ENCODE measurements around the gene PCSK6.
"Not testable (repeated sequence)": the region's sequence is repeated elsewhere in the genome, so short reads cannot be mapped to it uniquely, and the experiment has no call there.

The PCSK6 gene

GRCh38 chr15:101396484-101397261, 92.8 kb downstream of the PCSK6 start:
- DNase-seq: no peak

DNA sequence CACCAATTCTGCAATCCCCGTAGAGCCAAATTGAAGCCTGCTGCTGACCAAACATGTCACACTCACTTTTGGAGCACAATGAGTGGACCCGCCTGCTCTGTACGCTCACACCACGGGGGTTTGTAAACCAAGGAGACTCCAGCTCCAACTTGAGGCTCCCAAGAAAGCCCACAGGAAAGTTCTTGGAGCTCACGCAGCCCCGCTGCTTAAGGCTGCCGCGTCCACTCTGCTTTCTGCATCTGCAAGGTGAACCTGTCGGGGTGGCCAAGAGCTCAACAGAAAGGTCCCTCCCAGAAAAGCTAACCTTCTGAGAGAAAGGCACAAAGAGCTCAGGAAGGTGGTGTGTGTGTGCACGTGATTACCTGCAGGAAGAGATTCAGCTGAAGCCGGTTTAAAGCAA, 94.9 kb downstream of the PCSK6 start:
- DNase-seq: no peak

- DNase-seq: no peak
Measured at GRCh38 chr15:101394056-101394630, 95.4 kb downstream of the PCSK6 start.

GRCh38 chr15:101393172-101393571, 96.3 kb downstream of the PCSK6 start:
- no peak for DNase-seq

DNA sequence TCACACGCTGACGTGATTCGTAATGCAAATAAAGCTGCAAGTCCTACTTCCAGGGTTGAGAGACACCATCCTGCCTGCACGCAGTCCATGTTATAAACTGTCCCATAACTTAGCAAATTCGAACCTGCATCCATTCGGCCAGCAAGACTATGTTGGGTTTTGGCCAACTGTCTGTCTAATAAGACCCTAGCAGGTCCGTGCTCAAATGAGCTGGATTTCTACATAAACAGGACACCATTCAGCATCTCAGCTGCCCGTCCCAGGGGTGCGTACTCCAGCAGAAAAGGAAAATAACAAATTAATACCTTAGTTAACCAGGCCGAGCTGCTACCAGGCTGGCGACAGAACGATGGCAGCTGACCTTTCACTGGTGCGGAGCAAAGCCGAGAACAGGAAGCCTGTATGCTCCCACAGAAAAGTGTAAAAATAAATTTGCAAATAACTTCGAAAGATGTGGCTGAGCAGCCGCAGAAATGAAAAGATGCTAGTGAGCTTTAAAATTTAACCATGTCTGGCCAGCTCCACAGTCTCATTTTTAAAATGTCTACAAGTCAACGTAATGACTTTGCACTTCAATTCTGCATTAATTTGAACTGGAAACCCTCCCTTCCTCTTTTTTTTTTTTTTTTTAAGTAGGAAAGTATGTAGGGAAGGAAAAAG, 97.4 kb downstream of the PCSK6 start:
- DNase-seq: no peak

- no peak for DNase-seq
Measured at GRCh38 chr15:101391431-101391830, 98.1 kb downstream of the PCSK6 start.

- no peak for DNase-seq
Measured at GRCh38 chr15:101390462-101390861, 99.0 kb downstream of the PCSK6 start.

DNA sequence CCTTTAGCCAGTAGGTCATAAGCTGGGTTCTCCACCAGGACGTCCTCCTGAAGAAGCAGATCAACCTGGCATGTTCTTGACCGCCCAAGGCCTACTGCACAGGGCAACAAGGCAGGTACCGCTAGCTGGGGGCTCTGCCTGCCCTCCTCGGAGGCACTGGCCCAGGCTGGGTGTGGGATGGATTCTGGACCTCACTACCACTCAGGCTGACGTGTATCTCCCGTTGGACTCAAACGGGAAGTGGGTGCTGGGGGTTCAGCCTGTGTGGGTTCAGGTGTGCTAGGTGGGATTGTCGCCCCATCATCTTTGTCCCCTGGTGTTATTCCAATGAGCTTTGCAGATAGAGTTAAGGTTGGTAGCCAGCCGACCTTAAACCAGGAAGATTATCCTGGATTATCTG, 99.4 kb downstream of the PCSK6 start:
- no peak for DNase-seq

DNA sequence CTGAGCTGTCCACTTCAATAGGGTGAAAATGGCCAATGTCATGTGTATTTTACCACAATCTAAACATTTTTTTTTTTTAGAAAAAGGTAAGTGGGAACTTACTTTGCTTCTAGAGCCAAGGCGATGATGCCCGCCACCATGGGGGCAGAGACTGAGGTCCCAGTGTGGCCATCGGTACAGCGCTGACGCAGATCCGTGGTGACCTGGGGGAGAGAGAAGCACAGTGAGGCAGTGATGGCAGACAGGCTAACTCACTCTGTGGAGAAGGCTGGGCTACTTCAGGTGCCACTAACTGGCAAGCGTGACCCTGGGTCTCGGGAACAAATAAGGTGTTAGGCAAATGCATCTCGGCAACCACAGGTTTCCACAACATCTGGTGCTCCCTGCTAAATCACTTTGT, 100.1 kb downstream of the PCSK6 start:
- no peak for DNase-seq

DNA sequence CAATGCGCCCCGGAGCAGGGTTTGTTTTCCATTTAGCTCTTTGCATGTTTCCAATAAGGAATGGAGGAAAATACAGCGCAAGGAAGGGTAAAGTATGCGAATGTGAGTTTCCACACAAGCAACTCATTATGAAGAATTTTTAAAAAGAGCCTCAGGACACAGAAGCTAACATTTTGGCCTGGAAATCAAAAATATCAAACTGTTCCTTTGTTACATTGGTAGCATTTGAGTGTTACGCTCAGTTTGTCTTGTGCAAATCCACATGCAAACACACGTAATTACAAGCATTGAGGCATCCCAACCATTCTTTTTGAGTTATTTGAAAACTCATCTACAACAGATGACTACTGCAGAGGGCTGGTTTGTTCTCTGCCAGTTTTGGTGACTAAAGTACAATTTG, 101.5 kb downstream of the PCSK6 start:
- DNase-seq: no peak

DNA sequence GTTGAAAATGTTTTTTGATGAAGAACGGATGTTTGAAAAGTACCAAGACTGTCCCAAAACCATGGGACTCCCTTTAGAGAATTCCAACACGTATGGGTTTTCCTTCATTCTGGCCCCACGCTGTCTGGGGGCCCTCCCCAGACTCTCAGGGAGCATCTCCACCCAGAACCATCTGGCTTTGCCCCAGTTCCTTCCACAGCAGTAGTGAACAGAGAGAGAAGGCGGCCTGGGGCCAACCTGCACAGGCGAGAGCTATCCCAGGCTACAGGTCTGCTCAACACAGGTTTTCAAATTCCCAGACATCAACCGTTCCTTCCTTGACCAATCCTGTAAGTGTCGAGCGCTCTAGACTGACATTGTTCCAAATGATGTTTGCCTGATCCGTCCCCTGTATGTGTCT, 101.9 kb downstream of the PCSK6 start:
- DNase-seq: no peak

- DNase-seq: no peak
Measured at GRCh38 chr15:101386967-101387366, 102.5 kb downstream of the PCSK6 start.

DNA sequence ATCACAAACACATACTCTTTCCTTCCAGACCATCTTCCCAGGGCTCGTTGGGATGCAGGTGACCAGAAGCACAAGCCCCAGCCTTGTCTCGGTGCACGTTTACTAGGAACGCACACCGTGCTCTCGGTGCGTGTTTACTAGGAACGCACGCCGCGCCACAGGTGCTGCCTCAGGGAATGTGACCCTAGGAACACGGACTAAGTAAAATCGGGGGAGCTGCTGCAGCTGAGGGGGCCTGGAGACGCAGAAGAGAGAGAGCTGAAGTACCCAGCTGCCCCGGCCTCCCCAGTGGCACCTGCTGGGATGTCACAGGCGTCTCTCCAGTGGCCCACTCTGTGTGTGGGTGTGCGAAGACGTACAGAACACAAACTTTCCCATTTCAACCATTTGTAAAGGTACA, 103.5 kb downstream of the PCSK6 start:
- DNase-seq: no peak

DNA sequence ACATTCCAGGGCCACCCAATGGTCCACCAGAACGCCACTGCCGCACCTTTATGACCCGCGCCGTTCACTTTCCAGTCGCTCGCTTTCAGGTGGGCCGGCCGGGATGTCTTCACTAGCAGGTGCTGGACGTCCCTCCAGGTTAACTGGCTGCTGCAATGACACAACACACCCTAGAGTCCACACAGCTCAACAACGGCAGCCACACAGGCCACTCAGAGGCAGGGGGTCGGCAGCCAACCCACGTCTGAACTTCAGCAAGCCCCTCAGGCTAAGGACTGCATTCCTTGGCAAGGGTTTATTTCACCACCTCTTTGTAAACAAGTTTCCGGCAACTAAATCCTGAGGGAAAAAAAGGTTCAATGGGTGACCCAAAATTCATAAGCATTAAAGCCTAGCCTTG, 105.2 kb downstream of the PCSK6 start:
- DNase-seq: no peak

GRCh38 chr15:101382544-101382943, 107.0 kb downstream of the PCSK6 start:
- no peak for DNase-seq

DNA sequence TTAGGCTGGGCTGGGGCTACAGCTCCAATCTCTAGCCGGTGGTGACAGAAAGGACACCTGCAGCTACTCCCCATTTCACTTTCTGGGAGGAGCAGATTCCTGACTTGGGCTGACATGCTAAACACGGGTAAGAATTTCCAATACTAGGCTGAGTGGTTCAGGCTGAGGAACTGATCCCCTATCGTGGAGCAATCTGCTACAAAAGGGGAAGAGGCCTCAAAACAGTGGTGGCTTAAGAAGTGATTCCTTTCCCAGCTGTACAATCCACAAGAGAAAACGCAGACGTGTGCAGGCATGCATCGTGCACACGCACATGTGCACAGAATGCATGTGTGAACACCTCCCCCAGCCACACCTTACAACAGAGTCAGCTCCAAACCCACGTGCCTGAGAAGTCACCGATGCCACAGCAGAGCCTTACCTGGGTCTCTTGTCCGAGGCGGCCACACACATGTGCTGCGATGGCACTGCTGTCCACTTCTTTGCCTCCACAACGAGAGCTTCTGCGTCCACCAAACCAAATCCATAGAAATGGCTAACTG, 107.8 kb downstream of the PCSK6 start:
- no peak for DNase-seq

GRCh38 chr15:101380146-101380545, 109.4 kb downstream of the PCSK6 start:
- no peak for DNase-seq

DNA sequence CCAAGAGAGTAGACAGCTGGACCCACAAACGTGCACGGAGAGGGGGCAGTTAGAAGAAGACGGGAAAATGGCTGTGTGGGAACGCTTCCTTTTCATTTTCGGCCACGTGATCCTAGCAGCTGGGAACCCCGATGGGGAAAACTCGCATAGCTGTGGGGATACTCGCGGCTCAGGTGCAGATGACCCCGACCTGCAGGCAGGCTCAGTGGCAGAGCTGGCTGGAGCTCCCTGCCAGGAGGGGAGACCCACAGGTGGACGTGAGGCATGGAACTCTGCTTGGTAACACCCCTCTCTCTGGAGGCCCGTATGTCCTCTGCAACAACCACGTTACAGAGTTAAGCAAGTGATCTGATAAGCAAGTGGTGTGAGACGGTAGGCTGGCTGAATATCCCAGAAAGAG, 109.9 kb downstream of the PCSK6 start:
- DNase-seq: no peak

DNA sequence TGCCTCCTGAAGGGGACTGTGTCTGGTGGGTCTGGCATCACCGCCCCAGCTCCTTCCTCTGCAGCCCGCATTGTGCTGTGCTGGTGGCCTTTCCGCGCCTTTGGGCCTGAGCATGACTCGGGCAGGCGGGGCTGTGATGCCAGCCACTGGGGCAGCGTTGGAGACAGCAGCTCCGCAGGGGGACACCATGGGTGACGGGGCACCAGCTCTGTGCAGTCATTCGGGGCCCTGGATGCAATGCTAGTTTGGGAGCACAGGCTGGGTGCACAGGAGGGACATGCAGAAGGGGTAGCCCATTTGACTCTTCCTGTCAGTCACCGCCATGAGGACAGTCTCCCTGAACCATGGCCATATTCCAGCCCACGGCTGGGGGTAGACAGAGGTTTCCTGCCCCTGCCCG, 110.6 kb downstream of the PCSK6 start:
- no peak for DNase-seq

GRCh38 chr15:101378171-101378755, 111.2 kb downstream of the PCSK6 start:
- DNase-seq: no peak

- DNase-seq: no peak
Measured at GRCh38 chr15:101376615-101377395, 112.7 kb downstream of the PCSK6 start.

DNA sequence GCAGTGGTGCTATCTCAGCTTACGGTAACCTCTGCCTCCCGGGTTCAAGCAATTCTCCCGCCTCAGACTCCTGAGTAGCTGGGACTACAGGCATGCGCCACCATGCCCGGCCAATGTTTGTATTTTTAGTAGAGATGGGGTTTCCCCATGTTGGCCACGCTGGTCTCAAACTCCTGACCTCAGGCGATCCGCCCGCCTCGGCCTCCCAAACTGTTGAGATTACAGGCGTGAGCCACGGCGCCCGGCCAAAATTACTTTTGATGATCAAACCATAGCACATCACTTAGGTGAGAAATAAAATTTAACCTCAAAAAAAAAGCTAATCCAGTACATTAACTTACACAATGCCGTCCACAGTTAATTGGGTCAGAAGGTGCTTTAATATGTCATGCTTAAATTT, 114.5 kb downstream of the PCSK6 start:
- not testable (repeated sequence) for DNase-seq

- no peak for DNase-seq
Measured at GRCh38 chr15:101374326-101374725, 115.2 kb downstream of the PCSK6 start.

Measured in GDM1 (cell line).